Activated CD4-positive, alpha-beta T cell treated with anti-CD3 and anti-CD28 coated beads, Interleukin-2, amount 10 ng/mL, durations not matched to agents 24 days and 14 days (primary cell): ENCODE data around the gene DPEP1. TPM values are rescaled to one million over a fixed set of nuclear protein-coding genes. Genes with fewer than 3 reads are reported as not detected.
A peak's percentile ranks its signal among the peaks of the same experiment; 100 is the strongest.

Source experiments
- DNase-seq: peaks from one replicate; pipeline ENCODE4 v3.0.0; 2022
- H3K27ac Mint-ChIP-seq: one replicate; pipeline ENCODE4 v1.8.0; 2022; ENCODE audit warnings: mild to moderate bottlenecking, mixed read lengths
- H3K27me3 Mint-ChIP-seq: one replicate; pipeline ENCODE4 v1.8.0; 2022; ENCODE audit warnings: mixed read lengths
- H3K36me3 Mint-ChIP-seq: one replicate; pipeline ENCODE4 v1.8.0; 2022; ENCODE audit warnings: low read depth, mild to moderate bottlenecking, mixed read lengths
- H3K4me1 Mint-ChIP-seq: one replicate; pipeline ENCODE4 v1.8.0; 2021; ENCODE audit warnings: mixed read lengths
- H3K4me3 Mint-ChIP-seq: one replicate; pipeline ENCODE4 v1.8.0; 2022; ENCODE audit warnings: mild to moderate bottlenecking, moderate library complexity, mixed read lengths
- H3K9me3 Mint-ChIP-seq: one replicate; pipeline ENCODE4 v1.8.0; 2021; ENCODE audit warnings: mixed read lengths
- intact Hi-C: fragments of 100-400 bp; cut with micrococcal nuclease; formaldehyde crosslinking; loops from one replicate; pipeline ENCODE4 v1.15.1; 2023
- total RNA-seq: library from RNA; stranded (reverse); gene quantifications from 2 replicates; pipeline ENCODE4 v1.2.3, GENCODE V29; 2022

Gene DPEP1
- total RNA-seq, 1 donor from 2014 or later, result not detected

DNA sequence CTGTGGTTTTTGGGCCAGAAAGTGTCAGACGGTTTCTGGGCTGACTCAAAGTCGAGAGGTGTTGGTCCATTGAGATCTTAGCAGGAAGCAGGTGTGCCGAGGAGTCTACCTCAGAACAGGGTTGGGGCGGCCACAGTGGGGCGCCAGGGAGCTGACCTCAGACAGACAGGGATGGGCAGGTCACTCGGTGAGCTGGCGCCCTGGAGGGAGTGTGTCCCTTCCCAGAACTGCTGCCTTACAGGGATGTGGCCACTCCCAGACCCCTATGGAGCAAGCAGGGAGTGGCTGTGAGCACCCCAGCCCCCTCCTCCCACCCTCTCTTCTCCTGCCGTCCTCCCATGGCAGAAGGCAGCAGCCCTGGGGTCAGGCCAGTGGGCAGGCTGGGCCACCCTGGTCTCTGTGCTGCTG lies 14.0 kb upstream of the DPEP1 start:
- H3K9me3 Mint-ChIP-seq, result no peaks in the 10 kb centered on the region
- peaks cover 9% of the 10 kb centered on the region for H3K4me1 Mint-ChIP-seq
- H3K27ac Mint-ChIP-seq, result peak overlapping the region; percentile 56
- H3K4me3 Mint-ChIP-seq, result no peak overlapping the region
- intact Hi-C loops, result no loop called here
- DNase-seq, result peak; percentile 76
- H3K27me3 Mint-ChIP-seq, result no peaks in the 10 kb centered on the region
- no peaks in the 10 kb centered on the region for H3K36me3 Mint-ChIP-seq

DNA sequence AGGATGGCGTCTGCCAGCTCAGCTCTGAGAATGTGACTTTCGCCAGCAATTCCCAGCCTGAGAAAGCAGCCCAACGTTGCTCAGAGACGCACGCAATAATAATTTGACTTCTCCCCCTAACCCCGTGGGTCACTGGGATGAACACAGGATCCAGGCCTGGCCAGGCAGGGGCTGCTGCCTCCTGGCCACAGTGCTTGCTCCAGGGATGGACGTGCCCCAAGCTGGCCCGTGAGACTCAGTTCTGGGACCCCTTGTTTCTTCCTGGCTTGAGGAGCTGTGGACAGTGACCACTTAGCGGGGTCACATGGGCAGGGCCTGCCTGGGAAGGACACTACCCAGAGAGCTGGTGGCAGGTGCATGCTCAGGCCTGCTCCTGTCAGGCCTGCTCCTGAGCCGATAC lies 13.5 kb upstream of the DPEP1 start:
- no peak for DNase-seq
- no peaks in the 10 kb centered on the region for H3K27me3 Mint-ChIP-seq
- no peaks in the 10 kb centered on the region for H3K36me3 Mint-ChIP-seq
- H3K27ac Mint-ChIP-seq, result no peak overlapping the region
- intact Hi-C loops, result no loop called here
- H3K9me3 Mint-ChIP-seq, result no peaks in the 10 kb centered on the region
- peaks cover 9% of the 10 kb centered on the region for H3K4me1 Mint-ChIP-seq
- H3K4me3 Mint-ChIP-seq, result no peak overlapping the region

DNA sequence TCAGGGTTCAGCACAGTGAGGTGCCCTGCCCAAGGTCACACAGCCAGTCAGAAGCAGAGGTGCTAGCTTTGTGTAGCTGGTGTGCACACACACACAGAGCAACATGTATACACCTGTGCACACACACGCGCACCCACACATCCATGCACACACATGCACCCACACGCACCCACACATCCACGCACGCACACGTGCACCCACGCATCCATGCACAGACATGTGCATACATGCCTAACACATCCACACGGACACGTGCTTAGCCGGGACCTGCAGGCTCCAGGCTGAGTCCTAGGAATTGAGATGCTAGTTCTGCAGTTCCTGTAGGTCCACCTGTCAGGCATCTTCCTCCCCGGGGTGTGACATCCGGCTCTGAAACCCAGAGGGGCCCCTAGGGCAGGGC lies 13.0 kb upstream of the DPEP1 start:
- H3K36me3 Mint-ChIP-seq, result no peaks in the 10 kb centered on the region
- H3K9me3 Mint-ChIP-seq, result no peaks in the 10 kb centered on the region
- H3K27ac Mint-ChIP-seq, result no peak overlapping the region
- intact Hi-C loops, result no loop called here
- H3K4me3 Mint-ChIP-seq, result no peak overlapping the region
- H3K27me3 Mint-ChIP-seq, result no peaks in the 10 kb centered on the region
- DNase-seq, result no peak
- peaks cover 9% of the 10 kb centered on the region for H3K4me1 Mint-ChIP-seq

DNA sequence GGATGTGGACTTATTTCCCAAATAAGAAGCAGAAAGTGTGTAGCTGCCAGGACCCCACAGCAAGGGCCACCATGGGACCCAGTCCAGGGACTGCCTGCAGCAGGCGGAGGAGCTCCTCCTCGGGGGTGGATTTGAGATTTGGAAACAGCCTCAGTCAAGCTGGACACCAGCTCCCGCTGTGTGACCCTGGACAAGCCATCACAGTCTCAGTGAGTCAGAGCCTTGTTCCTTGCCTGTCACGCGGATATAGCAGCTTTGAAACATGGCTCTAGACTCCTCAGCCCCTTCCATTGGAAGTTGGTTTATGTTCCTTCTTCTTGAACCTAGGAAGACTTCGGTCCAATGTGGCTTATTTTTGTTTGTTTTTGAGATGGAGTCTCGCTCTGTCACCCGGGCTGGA lies 12.5 kb upstream of the DPEP1 start:
- H3K4me1 Mint-ChIP-seq, result peaks cover 9% of the 10 kb centered on the region

DNA sequence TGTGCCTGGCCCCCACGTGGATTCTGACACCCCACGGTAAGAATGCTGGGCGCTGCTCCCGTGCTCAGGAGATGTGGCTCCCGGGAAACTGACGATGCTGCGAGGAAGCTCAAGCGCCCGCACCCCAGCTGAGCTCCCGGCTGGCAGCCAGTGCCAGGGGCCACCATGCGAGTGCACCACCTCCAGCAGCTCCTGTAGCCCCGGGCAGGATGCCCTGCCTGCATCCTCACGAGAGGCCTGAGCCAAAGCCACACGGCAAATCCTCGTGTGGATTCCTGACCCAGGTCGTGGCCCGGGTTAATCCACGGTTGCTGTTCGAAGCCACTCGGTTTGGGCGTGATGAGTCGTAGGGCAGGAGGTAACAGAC lies 11.6 kb upstream of the DPEP1 start:
- peaks cover 9% of the 10 kb centered on the region for H3K4me1 Mint-ChIP-seq
- H3K27me3 Mint-ChIP-seq, result no peaks in the 10 kb centered on the region
- H3K4me3 Mint-ChIP-seq, result no peak overlapping the region
- no peaks in the 10 kb centered on the region for H3K36me3 Mint-ChIP-seq
- intact Hi-C loops, result loop anchor here (2.0 kb wide), 1 partner anchor 39 kb away; no protein-coding TSS in a partner anchor
- no peak overlapping the region for H3K27ac Mint-ChIP-seq
- no peak for DNase-seq
- H3K9me3 Mint-ChIP-seq, result no peaks in the 10 kb centered on the region

More for the DNA sequence above, 12.5 kb upstream of the DPEP1 start:
- DNase-seq, result no peak
- no peaks in the 10 kb centered on the region for H3K36me3 Mint-ChIP-seq
- H3K4me3 Mint-ChIP-seq, result no peak overlapping the region
- no peaks in the 10 kb centered on the region for H3K9me3 Mint-ChIP-seq
- H3K27ac Mint-ChIP-seq, result no peak overlapping the region
- intact Hi-C loops, result no loop called here
- H3K27me3 Mint-ChIP-seq, result no peaks in the 10 kb centered on the region

DNA sequence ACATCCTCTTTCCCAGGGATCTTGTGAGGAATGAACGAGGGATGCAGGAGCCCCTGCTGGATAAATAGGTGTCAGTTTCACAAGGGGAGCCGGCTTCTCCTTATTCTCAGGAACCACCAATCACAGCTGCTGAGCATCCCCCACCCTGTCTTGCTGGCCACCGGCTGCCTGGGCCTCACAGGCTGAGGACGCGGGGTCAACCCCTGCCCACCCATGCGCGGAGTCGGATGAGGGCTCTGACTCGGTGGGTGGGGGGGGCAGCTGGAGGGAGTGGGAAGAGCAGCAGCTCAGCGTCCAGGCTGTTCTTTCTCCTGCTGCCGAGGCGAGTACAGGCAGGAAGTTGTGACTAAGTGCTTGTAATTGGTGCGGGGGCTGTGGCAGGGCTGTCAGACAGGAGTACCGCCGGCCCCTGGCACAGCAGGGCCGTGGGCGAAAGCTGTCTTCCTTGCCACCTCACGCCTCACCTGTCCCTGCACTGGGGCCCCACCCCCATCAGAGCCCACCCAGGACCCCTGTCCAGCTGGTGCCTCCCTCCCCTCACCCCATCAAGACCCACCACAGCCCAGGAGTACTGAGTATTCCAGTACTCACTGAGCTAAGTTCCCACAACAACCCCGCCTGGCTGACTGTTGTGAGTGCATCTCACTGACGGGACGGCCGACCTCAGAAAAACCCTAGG lies 11.0 kb upstream of the DPEP1 start:
- intact Hi-C loops, result loop anchor here (2.0 kb wide), 1 partner anchor 38 kb away; no protein-coding TSS in a partner anchor
- Mint-ChIP-seq H3K4me3 (peak overlapping the region; percentile 53), H3K4me1 (peaks cover 9% of the 10 kb centered on the region), H3K36me3 (no peaks in the 10 kb centered on the region), H3K27me3 (no peaks in the 10 kb centered on the region), H3K9me3 (no peaks in the 10 kb centered on the region), H3K27ac (peak overlapping the region; percentile 62)
- peak; percentile 80 for DNase-seq

DNA sequence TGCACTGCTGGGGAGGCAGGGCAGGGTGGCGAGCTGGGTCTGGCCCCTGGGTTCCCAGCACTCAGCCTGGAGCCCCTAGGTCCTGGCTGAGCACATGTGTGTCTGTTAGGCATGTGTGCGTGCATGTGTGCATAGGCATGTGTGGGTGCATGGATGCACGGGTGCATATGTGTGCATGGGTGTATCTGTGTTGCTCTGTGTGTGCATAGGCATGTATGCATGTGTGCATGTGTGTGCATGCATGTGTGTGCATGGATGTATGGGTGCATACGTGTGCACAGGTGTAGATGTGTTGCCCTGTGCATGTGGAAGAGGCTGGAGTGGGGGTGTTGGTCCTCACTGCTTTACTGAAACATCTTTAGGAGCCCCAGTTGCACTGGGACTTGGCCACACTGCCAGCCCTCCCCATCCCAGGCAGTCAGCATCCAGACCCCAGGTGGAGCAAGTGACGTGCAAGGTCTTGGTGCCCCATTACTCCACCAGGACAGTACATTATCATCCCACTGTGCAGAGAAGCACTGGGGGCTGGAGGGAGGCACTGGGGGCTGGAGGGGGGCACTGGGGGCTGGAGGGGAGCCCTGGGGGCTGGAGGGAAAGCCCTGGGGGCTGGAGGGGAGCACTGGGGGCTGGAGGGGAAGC lies 10.4 kb upstream of the DPEP1 start:
- intact Hi-C loops, result loop anchor here (2.0 kb wide), 1 partner anchor 38 kb away; no protein-coding TSS in a partner anchor
- no peak for DNase-seq
- no peaks in the 10 kb centered on the region for H3K36me3 Mint-ChIP-seq
- H3K27me3 Mint-ChIP-seq, result no peaks in the 10 kb centered on the region
- H3K9me3 Mint-ChIP-seq, result no peaks in the 10 kb centered on the region
- H3K4me1 Mint-ChIP-seq, result peaks cover 9% of the 10 kb centered on the region
- H3K27ac Mint-ChIP-seq, result peak overlapping the region; percentile 62
- H3K4me3 Mint-ChIP-seq, result peak overlapping the region; percentile 53

DNA sequence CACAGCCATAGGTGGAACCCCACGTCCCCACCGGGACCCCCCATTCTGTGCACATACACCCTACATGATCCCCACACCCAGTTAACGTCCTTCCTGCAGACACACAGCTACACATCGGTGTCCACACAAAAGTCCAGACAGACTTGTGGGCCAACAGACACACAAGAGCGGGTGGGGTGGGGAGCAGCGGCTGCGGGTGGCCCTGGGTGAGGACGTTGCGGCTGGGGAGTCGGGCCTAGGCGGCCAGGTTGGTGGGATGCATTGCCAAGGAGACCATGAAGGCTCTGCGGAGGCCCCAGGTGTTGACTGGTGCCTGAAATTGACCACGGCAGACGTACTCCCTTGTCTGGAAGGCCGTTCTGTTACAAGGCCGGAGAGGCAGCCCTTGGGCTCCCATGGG lies 8.7 kb upstream of the DPEP1 start:
- DNase-seq, result no peak
- no peak overlapping the region for H3K27ac Mint-ChIP-seq
- intact Hi-C loops, result no loop called here
- H3K9me3 Mint-ChIP-seq, result no peaks in the 10 kb centered on the region
- H3K4me3 Mint-ChIP-seq, result no peak overlapping the region
- H3K36me3 Mint-ChIP-seq, result no peaks in the 10 kb centered on the region
- H3K4me1 Mint-ChIP-seq, result peaks cover 9% of the 10 kb centered on the region
- no peaks in the 10 kb centered on the region for H3K27me3 Mint-ChIP-seq

DNA sequence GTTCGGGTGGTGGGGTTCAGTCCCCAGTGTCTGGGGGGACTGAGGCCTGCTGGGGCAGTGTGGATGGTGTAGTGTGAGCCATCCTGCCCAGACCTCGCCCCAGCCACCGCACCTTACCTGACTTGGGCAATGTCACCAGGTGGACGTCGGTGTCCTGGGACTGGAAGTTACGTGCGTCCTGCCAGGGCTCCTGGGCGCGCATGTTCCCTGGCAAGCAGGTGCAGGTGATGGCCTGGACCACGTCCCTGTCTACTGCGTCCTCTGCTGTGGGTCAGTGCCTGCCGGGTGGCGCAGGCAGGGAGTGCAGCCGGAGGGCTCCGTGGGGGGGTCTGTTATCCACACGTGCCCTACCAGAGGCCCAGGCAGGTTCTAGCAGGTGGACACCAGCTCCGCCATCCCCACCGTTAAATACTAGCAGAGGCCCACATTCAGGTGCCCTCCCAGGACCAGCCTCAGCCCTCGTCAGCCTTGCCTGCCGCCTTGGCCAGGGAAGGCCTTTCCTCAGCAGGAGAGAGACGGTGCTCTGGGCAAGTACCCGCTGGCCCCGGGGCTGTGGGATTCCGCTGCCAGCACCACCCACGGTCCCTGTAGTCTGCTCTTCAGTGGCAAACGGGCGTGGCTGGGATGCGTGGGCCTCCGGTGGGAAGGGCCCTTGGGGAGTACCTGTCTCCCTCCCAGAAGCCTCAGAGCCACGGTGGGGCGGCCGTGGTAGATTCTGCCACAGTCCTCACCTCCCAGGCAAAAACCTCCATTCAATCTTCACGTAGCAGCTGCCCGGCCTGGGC lies 8.1 kb upstream of the DPEP1 start:
- Mint-ChIP-seq H3K27me3 (no peaks in the 10 kb centered on the region), H3K4me3 (no peak overlapping the region), H3K27ac (no peak overlapping the region), H3K4me1 (peaks cover 9% of the 10 kb centered on the region), H3K36me3 (no peaks in the 10 kb centered on the region), H3K9me3 (no peaks in the 10 kb centered on the region)
- no peak for DNase-seq
- intact Hi-C loops, result no loop called here

DNA sequence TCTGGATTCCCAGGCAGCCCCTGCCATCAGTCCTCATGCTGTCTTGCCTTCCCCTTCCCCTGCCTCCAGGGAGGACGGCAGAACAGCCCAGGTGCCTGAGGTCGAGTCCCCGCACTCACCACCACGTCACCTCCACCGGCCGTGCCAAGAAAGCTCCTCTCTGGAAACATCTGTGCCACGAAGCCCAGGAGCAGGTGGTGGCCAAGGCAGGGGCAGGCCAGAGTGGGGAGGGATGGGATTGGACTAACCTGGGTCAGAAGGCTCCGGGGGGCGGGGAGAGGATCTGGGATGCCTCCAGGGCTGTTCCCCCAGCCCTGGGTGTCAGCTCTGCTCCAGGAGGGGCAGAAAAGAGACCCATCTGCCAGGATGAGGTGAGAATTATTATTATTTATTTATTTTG lies 7.4 kb upstream of the DPEP1 start:
- intact Hi-C loops, result no loop called here
- H3K27me3 Mint-ChIP-seq, result no peaks in the 10 kb centered on the region
- H3K9me3 Mint-ChIP-seq, result no peaks in the 10 kb centered on the region

DNA sequence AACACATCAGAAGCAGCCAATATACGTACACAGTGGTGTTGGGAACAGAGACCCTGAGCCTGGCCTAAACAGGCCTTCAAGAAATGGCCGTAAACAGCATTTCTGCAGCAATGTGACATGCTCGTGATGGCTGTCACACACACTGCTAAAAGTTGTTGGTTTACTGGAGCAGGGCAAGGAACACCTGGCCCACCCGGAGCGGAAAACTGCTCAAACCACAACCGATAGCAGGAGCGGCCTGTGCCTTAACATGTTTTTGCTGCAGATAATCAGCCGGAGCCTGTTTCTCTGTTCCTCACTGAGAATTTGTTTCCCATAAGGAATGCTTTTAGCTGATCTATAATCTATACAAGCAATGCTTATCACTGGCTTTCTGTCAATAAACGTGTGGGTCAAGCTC lies 6.0 kb upstream of the DPEP1 start:
- Mint-ChIP-seq H3K4me3 (no peak overlapping the region), H3K27ac (no peak overlapping the region), H3K9me3 (no peaks in the 10 kb centered on the region), H3K36me3 (no peaks in the 10 kb centered on the region), H3K4me1 (peaks cover 8% of the 10 kb centered on the region), H3K27me3 (no peaks in the 10 kb centered on the region)
- DNase-seq, result no peak
- intact Hi-C loops, result no loop called here

More for the DNA sequence above, 7.4 kb upstream of the DPEP1 start:
- DNase-seq, result no peak
- H3K36me3 Mint-ChIP-seq, result no peaks in the 10 kb centered on the region
- no peak overlapping the region for H3K4me3 Mint-ChIP-seq
- peaks cover 9% of the 10 kb centered on the region for H3K4me1 Mint-ChIP-seq
- no peak overlapping the region for H3K27ac Mint-ChIP-seq

DNA sequence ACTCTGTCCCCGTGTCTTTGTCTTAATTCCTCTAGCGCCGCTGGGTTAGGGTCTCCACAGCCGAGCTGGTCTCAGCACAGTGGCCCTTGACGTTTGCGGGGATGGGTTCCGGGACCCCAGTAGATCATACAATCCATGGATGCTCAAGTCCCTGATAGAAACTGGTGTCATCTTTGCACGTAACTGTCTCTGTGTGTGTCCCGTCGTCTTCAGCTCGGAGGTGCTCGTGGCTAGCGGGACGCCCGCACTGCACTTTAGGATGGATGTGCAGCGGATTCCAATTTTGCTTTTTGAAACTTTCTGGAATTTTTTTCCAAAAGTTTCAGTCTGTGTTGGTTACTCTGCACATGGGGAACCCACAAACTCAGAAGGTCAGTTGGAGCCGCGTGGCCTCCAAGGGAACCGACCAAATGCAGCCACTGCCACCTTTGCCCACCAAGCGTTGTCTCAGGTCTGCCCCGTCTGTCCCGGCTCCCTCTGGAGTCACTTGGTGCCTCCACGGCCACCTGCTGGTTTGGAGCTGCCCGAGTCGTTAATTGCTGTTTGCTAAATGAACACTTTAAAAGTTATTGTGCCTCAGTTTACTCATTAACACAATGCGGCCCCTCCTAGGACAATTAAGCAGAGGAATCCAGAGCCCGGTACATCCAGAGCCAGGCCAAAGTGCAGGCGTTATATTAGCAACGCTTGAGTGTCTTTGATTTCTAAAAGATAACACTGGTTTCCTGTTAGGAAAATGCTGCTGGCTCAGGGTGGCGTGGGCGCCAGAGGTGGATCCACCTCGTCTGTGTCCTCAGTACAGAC lies 5.3 kb upstream of the DPEP1 start:
- H3K4me3 Mint-ChIP-seq, result no peak overlapping the region
- intact Hi-C loops, result no loop called here
- no peak overlapping the region for H3K27ac Mint-ChIP-seq
- no peak for DNase-seq
- H3K36me3 Mint-ChIP-seq, result no peaks in the 10 kb centered on the region
- no peaks in the 10 kb centered on the region for H3K9me3 Mint-ChIP-seq
- H3K27me3 Mint-ChIP-seq, result no peaks in the 10 kb centered on the region
- peaks cover under 1% of the 10 kb centered on the region for H3K4me1 Mint-ChIP-seq

DNA sequence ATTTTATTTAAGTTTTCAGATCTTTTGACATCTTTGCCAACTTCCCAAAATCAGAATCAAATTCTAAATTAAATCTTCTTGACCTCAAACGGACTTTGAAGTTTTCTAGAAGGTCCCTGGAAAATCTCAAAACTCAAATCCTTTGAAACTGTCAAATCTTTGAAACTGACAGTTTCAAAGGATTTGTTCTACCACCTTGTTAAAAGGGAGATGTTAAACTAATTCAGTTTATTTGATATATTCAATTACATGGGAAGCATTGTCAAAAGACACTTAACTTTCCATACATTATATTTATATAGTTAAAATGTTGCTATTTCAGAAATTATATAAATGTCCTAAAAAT lies 3.4 kb upstream of the DPEP1 start:
- no peak overlapping the region for H3K27ac Mint-ChIP-seq
- no peaks in the 10 kb centered on the region for H3K4me1 Mint-ChIP-seq
- H3K36me3 Mint-ChIP-seq, result no peaks in the 10 kb centered on the region
- intact Hi-C loops, result no loop called here
- no peaks in the 10 kb centered on the region for H3K27me3 Mint-ChIP-seq
- no peak overlapping the region for H3K4me3 Mint-ChIP-seq
- no peak for DNase-seq
- no peaks in the 10 kb centered on the region for H3K9me3 Mint-ChIP-seq
